Stimulated activated CD8-positive, alpha-beta memory T cell treated with anti-CD3 and anti-CD28 coated beads, Interleukin-4, amount 100 ng/mL, for 48 hours (primary cell): ENCODE data around the gene MARF1.
"Not testable (repeated sequence)": the region's sequence is repeated elsewhere in the genome, so short reads cannot be mapped to it uniquely, and the experiment has no call there.

Experiments used
- DNase-seq: peaks from one replicate; pipeline ENCODE4 v3.0.0-alpha.2; 2020

The MARF1 gene

DNA sequence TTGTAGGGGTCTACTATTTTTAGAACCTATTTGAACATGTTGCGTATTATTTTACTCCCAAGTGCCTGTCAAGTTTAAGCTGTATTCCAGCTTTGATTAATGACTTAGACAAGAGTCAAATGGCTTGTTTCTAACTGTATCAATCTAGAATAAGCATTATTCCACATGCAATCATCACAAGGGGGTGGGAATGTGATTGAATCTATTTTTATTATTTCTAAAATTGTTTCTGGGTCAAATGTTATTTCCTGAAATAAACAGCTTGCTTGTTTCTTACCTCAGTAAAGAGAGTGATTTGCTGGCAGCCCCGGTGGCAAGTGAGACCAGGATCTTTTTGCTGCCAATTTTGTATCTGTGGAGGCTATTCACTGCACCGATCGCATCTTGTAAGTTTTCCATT, 21.5 kb downstream of the MARF1 start:
- DNase-seq, result no peak

DNA sequence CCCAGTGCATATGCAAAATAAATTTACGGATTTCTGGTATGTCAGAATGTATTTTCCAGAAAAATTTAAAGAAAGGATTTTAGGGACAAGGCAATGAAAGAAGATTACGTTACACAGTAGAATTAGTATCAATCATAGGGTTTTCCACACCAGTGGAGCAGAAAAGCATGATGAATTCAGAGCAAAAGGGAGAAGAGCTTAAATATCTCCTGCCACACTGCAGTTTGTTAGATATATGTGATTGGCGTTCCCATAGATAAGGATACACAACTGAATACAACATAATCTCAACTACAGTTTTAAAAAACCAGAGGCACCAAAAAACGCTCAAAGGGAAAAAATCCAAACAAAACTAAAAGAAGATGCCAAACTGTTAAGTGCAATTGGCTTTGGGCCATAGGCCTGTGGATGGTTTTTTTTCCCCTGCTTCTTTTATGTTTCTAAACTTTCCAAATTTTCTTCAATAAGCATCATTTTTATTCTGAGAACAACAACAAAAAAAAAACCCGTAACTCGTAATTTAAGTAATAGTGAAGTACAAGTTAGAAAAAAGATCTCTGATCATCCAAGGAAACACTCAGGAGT, 22.3 kb downstream of the MARF1 start:
- DNase-seq, result no peak

DNA sequence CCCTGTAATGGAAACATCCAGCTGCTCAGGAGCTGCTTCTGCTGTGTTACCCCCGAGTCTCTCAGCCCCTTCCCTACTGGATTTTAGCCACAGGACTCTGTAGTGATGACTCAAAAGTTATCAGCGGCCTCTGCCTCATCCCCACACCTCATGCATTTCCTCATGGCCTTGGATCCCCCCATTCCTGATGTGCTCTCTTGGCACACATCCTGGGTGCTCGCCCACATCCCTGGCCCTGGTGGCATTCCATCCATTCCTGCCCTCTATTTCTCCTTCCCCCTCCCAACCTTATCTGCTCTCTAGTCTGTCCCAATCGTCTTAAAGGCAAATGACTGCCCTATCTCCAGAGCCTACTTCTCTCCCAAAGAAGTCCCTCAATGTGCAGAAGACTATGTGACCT, 24.6 kb downstream of the MARF1 start:
- DNase-seq, result no peak

DNA sequence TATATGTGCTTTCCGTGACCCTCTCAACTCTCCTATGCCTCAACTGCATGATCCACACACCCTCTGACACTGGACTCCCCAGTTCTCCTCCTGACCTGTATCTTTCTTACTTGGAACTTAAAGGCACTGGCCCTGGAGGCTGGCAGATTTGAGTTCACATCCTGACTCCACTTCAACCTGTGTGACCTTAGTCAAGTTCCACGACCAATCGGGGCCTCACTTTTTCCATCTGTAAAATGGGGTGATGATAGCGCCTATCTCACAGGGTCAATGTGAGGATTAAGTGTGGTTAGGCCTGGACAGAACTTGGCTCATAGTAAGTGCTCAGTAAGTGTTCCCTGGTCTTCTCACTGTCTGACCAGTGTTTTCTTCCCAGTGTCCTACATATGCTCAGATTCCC, 25.1 kb downstream of the MARF1 start:
- DNase-seq, result no peak

DNA sequence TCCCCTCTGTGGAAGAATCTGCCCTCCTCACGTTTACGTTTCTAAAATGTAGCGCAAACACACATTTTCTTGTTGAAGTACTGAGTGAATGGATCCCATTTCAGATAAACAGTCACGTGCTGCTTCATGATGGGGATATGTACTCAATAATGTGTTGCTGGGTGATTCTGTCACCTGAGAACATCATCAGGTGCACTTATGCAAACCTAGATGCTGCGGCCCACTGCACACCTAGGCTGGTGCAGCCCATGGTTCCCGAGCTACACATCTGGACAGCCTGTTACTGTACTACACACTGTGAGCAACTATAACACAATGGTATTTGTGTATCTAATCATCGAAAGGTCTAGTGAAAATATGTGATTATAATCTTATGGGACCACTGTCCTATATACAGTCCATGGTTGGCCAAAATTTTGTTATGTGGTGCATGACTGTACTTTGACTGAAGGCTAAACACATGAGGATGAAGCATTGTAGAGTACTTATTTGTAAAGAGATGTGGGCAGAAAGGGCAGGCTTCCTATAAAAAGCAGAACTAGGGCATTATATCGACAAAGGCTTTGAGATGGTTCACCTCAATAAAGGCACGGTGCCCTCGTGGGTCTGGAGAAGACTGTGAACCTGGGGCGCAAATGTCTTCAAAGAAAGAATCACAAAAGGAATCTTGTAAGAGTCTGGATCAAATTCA, 26.3 kb downstream of the MARF1 start:
- no peak for DNase-seq

DNA sequence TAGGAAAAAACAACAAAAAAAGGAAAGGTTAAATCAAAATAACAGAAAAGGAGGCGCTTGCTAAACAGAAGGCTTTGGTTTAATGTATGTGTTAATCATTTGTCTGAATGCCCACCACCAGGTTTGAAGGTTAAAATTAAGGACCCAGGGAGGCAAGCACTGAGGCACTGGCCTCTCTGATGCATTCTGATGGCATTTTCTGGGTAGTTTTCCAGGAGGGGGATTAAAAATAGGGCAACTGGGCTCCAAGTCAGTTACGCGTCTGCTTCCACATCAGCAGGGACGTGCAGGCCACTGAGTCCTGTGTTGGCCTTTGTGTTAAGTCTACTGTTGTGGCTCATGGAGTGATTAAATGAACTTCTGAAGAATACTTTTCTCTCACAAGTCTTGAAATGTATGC, 26.9 kb downstream of the MARF1 start:
- DNase-seq, result no peak

DNA sequence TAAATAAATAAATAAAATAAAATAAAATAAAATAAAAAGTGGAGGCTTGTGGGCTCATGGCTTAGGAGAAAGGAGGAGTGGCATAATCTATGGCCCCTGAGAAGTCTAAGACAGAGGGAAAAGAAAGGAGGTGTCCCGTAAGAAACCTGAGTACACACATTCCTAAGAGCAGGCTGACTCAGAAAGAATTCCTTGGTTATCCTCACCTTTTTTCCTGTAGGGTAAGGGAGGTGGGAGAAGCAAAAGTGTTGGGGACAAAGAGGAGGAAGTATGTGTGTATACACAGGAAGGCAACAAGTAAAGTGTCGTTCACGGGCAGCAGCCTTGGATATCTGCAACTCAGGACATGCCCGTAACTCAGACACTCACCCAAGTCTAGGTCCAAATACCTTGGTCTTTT, 29.3 kb downstream of the MARF1 start:
- no peak for DNase-seq

DNA sequence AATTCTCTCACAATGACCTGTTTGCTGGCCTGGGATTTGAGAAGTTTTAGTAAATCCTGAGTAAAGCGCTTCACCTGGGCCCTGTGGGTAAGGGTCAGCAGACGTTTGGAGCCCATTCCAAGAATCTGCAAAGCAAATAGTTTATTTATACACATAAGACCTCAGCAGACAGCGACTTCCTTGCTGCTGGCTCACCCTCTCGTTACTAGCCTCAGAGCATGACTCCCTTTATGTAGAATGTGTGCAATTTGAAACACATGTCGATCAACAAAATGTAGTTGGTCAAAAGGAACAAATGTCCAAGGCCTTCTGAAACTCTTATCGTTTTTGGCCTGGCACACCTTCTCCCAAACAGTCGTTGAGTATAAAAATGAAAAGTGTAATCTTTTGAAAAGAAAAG, 31.3 kb downstream of the MARF1 start:
- no peak for DNase-seq

DNA sequence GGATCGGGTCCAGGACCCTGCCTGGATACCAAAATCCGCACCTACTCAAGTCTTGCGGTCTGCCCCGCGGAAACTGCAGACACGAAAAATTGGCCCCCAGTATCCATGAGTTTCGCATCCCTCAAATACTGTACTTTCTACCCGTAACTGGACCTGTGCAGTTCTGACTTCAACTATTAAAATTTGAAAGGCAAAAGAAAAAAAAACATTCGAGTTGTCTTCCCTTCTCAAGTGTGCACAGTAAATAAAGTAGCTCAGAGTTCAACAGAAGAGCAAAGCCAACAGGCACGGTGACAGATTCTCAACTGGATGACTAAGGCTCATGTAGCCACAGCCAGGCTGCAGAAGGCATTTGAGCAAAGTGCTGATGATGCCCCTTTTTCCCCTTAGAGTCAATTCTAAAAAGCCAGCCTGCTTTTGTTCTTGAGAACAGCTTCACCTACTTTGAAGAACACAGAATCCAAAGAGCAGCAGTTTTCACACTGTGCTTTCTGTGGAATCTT, 32.5 kb downstream of the MARF1 start:
- no peak for DNase-seq

DNA sequence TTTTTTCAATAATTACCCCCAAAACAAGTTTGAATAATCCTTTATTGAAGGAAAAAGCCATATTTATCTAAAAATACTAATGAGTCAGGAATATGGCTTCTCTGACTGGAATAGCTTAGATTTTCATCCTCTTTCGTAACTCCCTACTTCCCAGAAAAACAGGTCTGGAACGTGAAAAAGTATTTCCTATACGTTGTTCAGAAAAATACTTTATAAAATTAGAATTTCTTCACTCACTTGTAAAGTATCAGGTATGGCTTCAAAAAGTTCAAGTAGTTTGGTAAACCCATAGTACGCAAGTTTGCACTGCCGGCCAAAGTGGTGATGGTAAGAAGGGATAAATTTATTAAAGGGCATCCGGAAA, 33.7 kb downstream of the MARF1 start:
- no peak for DNase-seq

DNA sequence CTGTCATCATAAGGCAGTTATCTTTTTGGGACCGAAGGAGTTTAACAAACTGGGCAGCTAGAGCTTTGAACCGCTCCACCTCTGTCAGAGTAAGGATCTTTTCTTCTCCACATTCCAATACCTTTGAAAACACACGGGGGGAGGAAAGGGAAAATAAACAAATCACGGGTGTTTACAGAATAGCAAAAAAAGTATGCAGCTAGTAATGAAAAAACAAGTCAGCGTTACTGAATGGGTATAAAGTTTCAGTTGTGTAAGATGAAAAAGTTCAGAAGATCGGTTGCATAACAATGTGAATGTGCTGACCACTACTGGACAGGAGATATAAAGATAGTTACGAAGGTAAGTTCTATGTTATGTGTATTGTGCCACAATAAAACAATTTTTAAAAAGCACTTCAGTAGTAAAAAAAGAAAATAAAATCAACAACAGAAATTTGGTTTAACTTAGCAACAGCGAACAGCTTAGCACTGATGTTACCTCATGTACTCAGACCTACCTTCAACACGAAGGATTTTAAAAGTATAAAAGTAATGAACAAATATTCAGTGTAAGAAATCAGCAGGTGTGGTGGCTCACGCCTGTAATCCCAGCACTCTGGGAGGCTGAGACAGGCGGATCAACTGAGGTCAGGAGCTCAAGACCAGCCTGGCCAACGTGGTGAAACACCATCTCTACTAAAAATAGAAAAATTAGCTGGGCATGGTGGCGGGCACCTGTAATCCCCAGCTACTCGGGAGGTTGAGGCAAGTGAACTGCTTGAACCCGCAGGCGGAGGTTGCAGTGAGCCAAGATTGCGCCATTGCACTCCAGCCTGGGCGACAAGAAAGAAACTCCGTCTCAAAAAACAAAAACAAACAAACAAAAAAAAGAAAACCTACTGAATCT, 34.3 kb downstream of the MARF1 start:
- no peak for DNase-seq

DNA sequence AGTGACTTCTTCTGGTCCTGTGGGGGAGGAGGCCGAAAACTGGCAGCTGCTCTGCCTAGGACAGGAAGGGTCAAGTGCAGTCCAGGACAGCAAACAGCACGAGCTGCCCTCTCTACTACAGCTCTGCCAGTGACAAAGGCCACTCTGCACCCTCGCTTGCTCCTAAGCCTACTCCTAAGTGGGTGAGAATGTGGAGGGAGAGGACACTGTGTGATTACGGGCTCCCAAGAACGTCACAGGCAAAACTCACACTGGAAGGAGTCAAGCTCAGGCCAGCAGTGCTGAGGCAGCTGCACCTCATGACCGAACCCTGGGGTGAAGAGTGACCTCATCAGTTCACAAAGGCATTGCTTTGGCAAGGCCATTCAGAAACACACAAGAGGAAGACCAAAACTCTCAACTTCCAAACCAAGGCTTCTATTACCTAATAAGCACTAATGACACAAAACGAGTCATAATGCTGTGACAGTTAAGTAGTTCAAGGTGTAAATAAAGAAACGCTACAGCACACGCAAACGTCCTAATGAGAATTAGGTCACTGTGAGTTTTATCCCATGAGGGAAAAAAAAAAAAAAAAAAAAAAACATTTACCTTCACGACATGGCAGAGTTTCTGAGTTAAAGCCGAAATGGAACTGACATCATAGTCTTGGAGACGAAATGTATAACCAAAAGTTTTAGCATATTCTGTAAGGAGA, 35.1 kb downstream of the MARF1 start:
- DNase-seq, result no peak

DNA sequence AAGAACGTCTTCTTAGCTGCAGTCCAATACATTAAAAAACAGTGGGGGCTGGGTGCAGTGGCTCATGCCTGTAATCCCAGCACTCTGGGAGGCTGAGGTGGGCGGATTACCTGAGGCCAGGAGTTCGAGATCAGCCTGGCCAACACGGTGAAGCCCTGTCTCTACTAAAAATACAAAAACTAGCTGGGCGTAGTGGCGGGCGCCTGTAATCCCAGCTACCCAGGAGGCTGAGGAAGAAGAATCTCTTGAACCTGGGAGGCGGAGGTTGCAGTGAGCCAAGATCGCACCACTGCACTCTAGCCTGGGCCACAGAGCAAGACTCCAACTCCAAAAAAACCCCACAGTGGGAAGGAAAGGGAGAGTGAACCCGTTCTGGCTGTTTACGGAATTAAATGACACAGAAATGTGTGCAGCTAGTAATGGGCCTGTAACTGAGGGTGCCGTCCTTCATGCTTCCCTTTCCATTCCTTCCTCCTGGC, 35.7 kb downstream of the MARF1 start:
- DNase-seq, result not testable (repeated sequence)

DNA sequence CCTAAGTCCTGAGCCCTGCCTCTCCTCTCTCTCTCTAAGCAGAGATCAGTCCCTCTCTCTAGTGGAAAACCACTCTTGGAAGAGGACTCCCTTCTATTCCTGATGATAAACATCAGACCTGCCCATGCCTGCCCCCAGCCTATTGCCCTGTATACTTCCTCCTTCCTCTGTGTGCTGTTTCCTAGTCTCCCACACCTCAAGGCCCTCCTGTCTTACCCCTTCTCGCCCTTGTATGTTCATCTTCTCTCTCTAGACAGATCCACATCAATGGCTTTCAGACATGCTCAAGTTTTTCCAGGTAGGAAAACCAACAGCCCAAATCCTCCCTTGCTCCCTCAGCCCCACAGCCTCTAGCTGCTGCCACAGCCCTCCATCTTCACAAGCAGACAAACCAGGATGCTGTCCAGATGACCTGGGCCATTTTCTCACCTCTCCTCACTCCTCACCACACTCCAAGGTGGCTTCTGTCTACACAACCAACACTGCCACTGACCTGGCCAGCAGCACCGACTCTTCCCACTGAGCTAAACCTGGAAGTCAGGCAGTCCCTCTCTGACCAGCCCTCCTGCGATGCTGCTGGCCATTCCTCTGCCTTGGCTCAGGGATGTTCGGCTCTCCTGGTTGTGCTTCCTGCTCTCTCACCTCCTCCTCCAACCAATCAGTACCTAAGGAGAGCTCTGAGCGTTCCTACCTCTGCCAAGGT, 36.3 kb downstream of the MARF1 start:
- DNase-seq, result no peak

DNA sequence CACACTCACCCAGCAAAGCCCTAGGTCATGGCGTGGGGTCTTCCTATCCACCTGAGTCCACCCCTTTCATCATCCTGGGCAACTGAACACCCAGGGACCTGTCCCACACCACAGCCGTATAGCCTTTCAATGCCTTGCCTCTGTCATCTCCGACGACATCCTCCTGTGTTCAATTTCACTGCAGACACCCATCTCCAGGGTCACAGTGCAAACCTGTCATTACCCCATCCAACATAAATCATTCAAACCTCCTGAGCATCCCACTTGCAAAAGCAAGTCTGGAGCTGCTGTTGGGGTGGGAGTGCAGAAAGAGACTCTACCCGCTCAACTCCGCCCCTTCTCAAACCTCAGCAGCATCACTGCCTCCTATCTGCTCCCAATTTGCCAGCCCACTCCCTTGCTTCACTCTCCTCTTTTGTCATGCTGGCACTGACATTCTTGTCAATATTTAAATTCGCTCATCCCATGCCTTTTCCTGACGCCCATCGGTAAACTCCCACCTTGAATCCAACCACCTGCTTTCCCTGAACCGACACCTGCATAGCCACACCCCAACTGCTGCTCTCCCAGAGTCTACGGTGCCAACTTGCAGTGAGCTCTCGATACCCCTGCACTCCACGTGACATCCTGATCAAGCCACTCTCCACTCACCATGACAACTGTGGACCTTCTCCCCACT, 37.0 kb downstream of the MARF1 start:
- DNase-seq, result no peak

DNA sequence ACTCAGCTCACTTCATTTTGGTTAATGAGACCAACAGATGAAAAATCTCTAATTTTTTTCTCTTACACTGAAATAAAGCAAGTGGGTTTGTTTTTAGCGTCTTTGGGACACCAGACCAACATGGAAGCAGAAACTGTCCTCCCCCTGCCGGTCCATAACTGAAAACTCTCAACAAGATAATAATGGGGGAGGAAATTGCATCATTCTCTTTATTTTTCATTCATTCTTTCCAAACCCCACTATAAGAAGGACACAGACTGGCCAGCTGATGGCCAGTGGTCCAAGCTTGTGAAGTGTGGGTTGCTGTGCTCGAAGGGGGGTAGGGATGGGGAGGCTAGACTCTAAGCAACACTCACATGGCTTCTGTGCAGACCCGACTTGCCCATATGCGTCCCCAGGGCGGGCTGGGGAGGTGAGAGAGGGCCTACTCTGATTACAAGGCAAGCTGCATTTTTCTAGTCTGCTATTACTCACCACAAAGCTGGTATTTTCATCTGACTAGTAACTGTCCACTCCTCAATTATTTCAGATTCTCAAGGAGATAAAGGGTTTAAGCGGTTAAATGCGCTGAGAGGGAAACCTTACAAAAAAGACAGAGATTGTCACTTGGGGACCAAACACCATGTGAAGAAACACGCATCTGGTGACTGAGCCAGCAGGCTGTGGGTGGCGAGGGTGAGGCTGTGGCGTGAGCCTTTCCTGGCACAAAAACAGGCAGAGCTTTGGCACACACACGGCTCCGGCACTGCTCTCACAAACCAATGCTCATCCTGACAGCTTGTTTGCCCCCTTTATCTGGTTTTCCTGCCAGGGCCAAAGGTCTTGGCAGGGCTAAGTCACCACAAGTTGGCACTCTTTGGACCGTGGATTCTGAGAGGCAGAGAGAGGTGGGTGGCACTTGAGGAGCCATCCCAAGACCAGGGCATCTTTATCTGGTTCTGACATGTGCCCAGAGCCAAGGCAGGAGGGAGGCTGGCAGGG, 38.2 kb downstream of the MARF1 start:
- DNase-seq, result no peak

DNA sequence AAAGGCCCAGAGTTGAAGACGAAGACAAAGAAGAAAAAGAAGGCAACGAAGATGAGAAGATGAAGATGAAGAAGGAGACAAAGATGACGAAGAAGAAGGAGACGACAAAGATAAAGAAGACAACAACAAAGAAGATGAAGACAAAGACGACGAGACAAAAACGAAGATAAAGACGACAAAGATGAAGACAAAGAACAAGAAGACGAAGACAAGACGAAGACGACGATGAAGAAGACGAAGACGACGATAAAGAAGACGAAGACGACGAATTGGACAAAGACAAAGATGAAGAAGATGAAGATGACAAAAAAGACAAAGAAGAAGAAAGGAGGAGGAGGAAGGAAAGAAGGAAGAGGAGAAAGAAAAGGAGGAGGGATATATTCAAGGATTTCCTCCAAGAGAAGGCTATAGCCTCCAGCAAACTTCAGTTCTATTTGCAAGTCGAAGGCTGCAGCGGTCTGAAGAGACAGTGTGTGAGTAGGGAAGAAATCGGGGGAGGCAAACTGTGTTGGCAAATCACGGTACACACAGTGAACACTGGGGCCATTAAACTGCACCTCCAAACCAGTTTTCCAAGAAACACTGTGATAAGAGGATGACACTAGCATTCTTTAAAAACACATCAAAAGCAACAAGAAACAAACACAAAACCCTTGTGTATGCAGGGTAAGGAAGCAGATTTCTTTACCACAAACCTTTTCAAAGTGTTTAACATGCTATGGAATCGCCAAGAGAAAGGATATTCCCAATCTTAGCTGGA, 40.5 kb downstream of the MARF1 start:
- no peak for DNase-seq

DNA sequence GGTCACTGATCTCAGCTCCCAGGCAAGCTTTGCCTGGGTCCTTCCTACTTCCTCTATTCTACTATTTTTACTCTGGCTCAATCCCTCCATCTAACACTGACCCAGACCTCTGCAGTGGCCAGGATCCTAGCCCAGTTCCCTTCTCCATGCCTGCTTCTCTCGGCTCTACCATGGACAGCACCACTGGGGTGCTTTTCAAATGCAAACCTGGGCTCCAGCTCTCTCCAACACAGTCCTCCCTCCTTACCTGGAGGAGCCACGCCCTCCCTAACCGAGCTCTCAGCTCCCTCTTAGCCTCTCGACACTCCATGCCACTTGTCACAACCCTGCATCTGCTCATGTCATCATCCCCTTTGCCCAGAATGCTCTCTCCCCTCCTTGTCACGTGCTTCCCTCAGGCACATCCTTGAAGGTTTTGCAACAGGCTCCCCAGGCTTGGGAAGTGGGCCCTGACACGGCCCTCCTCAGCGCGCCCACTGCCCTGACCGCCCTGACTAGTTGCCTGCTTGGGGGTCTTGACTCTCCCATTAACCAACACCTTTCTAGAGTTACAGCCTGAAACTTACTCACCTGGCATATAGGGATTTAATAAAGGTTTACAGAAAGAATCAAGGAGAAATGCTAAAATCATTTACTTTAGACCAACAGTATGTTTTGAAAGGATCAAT, 41.6 kb downstream of the MARF1 start:
- no peak for DNase-seq
